HepG2 (cell line): ENCODE data around the gene EXOC3L4. TPM values are rescaled to one million over a fixed set of nuclear protein-coding genes. Genes with fewer than 3 reads are reported as not detected.

Experiments
- ATAC-seq: fragments of 200-7000 bp; cut with Tn5 transposase; 3 replicates; pipeline ENCODE4 v1.9.1; 2020; ENCODE audit warnings: mild to moderate bottlenecking, moderate library complexity
- BruUV-seq: library from RNA; stranded (reverse); fragments of 400-500 nt; replicated peaks from 2 replicates; lab custom pipeline; 2021; lab: Mats Ljungman, UMichigan
- CTCF ChIA-PET: fragments of 300-600 bp; formaldehyde crosslinking; extraction: SDS; loops from one replicate; lab custom pipeline; 2021; ENCODE audit warnings: low total read pairs, inconsistent platforms, low intra/inter-chr PET ratio; lab: Yijun Ruan, JAX
- POLR2A ChIA-PET: fragments of 350-600 bp; sonication (Branson Sonifier 250); formaldehyde crosslinking; loops from one replicate; lab custom pipeline; 2020; ENCODE audit warnings: antibody characterized with exemption, inconsistent platforms; lab: Yijun Ruan, JAX
- DNase-seq: peaks from one replicate; pipeline ENCODE4 v3.0.0-alpha.2; 2015; ENCODE audit warnings: low spot score
- FAIRE-seq: peaks from 3 replicates; lab custom pipeline; 2011; peaks lifted over from hg19 to GRCh38; lab: Jason Lieb, UNC
- H2AFZ ChIP-seq: one replicate; pipeline ENCODE4 v1.6.1; 2011; ENCODE audit warnings: low read length, inconsistent platforms
- H3K27ac ChIP-seq: fragments of 300-600 bp; 3 replicates; pipeline ENCODE4 v1.8.0; 2011; ENCODE audit warnings: mixed run types, mild to moderate bottlenecking, mixed read lengths, low read length, inconsistent platforms; ENCODE audit not compliant: insufficient read depth; ENCODE audit errors: extremely low read length
- H3K27me3 ChIP-seq, 2 experiments: fragments of 200-600 bp in 1 of 2; 2 replicates in 1 of 2; 3 replicates in 1 of 2; pipeline versions ENCODE4 v1.6.0 to v1.8.0; 2011; ENCODE audit warnings: low read length in 2 of 2, mild to moderate bottlenecking in 2 of 2, moderate library complexity in 2 of 2, inconsistent platforms in 1 of 2; ENCODE audit not compliant: insufficient read depth in 2 of 2, control insufficient read depth in 1 of 2
- H3K36me3 ChIP-seq, 2 experiments: fragments of 200-600 bp in 1 of 2; replicated peaks in 1 of 2; 2 replicates in 1 of 2; 3 replicates in 1 of 2; pipeline versions ENCODE4 v1.5.1 to v1.8.0; 2011; ENCODE audit warnings: low read length in 2 of 2, inconsistent platforms in 1 of 2; ENCODE audit not compliant: insufficient read depth in 2 of 2, control insufficient read depth in 1 of 2
- H3K4me1 ChIP-seq: 2 replicates; pipeline ENCODE4 v1.5.1; 2012; ENCODE audit warnings: low read length, inconsistent platforms; ENCODE audit not compliant: insufficient read depth
- H3K4me2 ChIP-seq: 2 replicates; pipeline ENCODE4 v1.6.0; 2011; ENCODE audit warnings: low read depth, low read length, inconsistent platforms
- H3K4me3 ChIP-seq, 3 experiments: fragments of 200-600 bp in 1 of 3; sonication (generic), shearing (Covaris generic) in 1 of 3; replicated peaks in 1 of 3; 2 replicates each; pipeline ENCODE4 v1.5.1; 2011 to 2016; ENCODE audit warnings: low read length in 3 of 3, inconsistent platforms in 2 of 3, low read depth in 2 of 3, mild to moderate bottlenecking in 2 of 3, control low read depth in 1 of 3, mixed read lengths in 1 of 3; ENCODE audit not compliant: insufficient read depth in 1 of 3
- H3K79me2 ChIP-seq: one replicate; pipeline ENCODE4 v1.6.1; 2011; ENCODE audit warnings: low read length, inconsistent platforms; ENCODE audit not compliant: insufficient read depth
- H3K9ac ChIP-seq: 2 replicates; pipeline ENCODE4 v1.6.0; 2011; ENCODE audit warnings: mild to moderate bottlenecking, low read depth, low read length, inconsistent platforms; ENCODE audit not compliant: insufficient read depth
- H3K9me3 ChIP-seq: 2 replicates; pipeline ENCODE4 v1.5.1; 2012; ENCODE audit warnings: mild to moderate bottlenecking, low read length
- H4K20me1 ChIP-seq: 2 replicates; pipeline ENCODE4 v1.6.0; 2011; ENCODE audit warnings: inconsistent platforms, mild to moderate bottlenecking, low read length, moderate library complexity; ENCODE audit not compliant: insufficient read depth
- BRD4 ChIP-seq: sonication (generic); formaldehyde crosslinking; IDR thresholded peaks from 2 replicates; pipeline ENCODE4 v1.4.0; 2020; ENCODE audit warnings: missing genetic modification reagents
- DNMT1 ChIP-seq: sonication (generic); formaldehyde crosslinking; IDR thresholded peaks from 2 replicates; pipeline ENCODE4 v1.5.1; 2020; ENCODE audit warnings: mild to moderate bottlenecking, missing genetic modification reagents
- GPN1 ChIP-seq: sonication (generic); formaldehyde crosslinking; IDR thresholded peaks from 2 replicates; pipeline ENCODE4 v1.5.1; 2020; ENCODE audit warnings: missing genetic modification reagents, borderline replicate concordance
- HMG20B ChIP-seq: conservative IDR thresholded peaks from 2 replicates; pipeline ENCODE4 v1.6.1; 2016; ENCODE audit warnings: missing genetic modification reagents, missing compliant biosample characterization
- KDM6A ChIP-seq: IDR thresholded peaks from 2 replicates; pipeline ENCODE4 v1.6.1; 2016; ENCODE audit warnings: low read depth
- MYNN ChIP-seq: sonication (generic); formaldehyde crosslinking; IDR thresholded peaks from 2 replicates; pipeline ENCODE4 v1.4.0; 2020; ENCODE audit warnings: mild to moderate bottlenecking, low read depth, missing genetic modification reagents
- NR1H2 ChIP-seq: sonication (generic); formaldehyde crosslinking; IDR thresholded peaks from 2 replicates; pipeline ENCODE4 v1.8.1; 2022; ENCODE audit warnings: low read depth, missing genetic modification reagents, borderline replicate concordance
- RCOR2 ChIP-seq: IDR thresholded peaks from 2 replicates; pipeline ENCODE4 v1.6.1; 2016; ENCODE audit warnings: missing biosample characterization, missing genetic modification reagents
- RELA ChIP-seq: sonication (generic); formaldehyde crosslinking; IDR thresholded peaks from 2 replicates; pipeline ENCODE4 v1.4.0; 2020; ENCODE audit warnings: missing genetic modification reagents
- RNF2 ChIP-seq: fragments of 450-650 bp; conservative IDR thresholded peaks from 2 replicates; pipeline ENCODE4 v1.6.1; 2016; ENCODE audit warnings: low read depth
- TAF1 ChIP-seq: sonication (generic); formaldehyde crosslinking; IDR thresholded peaks from 2 replicates; pipeline ENCODE4 v1.4.0; 2020; ENCODE audit warnings: missing genetic modification reagents
- YEATS2 ChIP-seq: sonication (generic); formaldehyde crosslinking; IDR thresholded peaks from 2 replicates; pipeline ENCODE4 v1.4.0; 2020; ENCODE audit warnings: missing genetic modification reagents, borderline replicate concordance
- ZFY ChIP-seq: sonication (generic); formaldehyde crosslinking; IDR thresholded peaks from 2 replicates; pipeline ENCODE4 v1.4.0; 2020; ENCODE audit warnings: missing genetic modification reagents
- ZNF432 ChIP-seq: sonication (generic); formaldehyde crosslinking; IDR thresholded peaks from 2 replicates; pipeline ENCODE4 v1.5.0; 2020; ENCODE audit warnings: missing genetic modification reagents, mild to moderate bottlenecking, borderline replicate concordance
- ZNF510 ChIP-seq: sonication (generic); formaldehyde crosslinking; IDR thresholded peaks from 2 replicates; pipeline ENCODE4 v1.4.0; 2020; ENCODE audit warnings: low read depth, mild to moderate bottlenecking, missing genetic modification reagents
- ZNF562 ChIP-seq: sonication (generic); formaldehyde crosslinking; IDR thresholded peaks from 2 replicates; pipeline ENCODE4 v1.8.0; 2022; ENCODE audit warnings: missing genetic modification reagents, borderline replicate concordance
- ZNF674 ChIP-seq: sonication (generic); formaldehyde crosslinking; IDR thresholded peaks from 2 replicates; pipeline ENCODE4 v1.5.0; 2020; ENCODE audit warnings: low read depth, mild to moderate bottlenecking, missing genetic modification reagents
- ZNF766 ChIP-seq: sonication (generic); formaldehyde crosslinking; IDR thresholded peaks from 2 replicates; pipeline ENCODE4 v1.5.0; 2020; ENCODE audit warnings: missing genetic modification reagents, borderline replicate concordance
- WGBS: methylation state at CpG from one replicate; pipeline ENCODE4 v1.1.6; 2017; ENCODE audit warnings: low lambda C conversion rate; 5-methylcytosine and 5-hydroxymethylcytosine counted together
- in situ Hi-C: cut with HindIII; loops from 2 replicates; pipeline ENCODE4 v1.10.0; 2017; ENCODE audit warnings: low pct_unique_long_range_greater_than_20kb; ENCODE audit not compliant: extremely low pct_ligation_motif_present
- intact Hi-C: fragments of 100-400 bp; cut with micrococcal nuclease; formaldehyde crosslinking; loops from one replicate; pipeline ENCODE4 v1.10.0; 2022; ENCODE audit not compliant: unreplicated experiment
- polyA plus RNA-seq, 8 experiments: library from polyadenylated mRNA; depleted of rRNA in 3 of 8; stranded (reverse) in 7 of 8; unstranded in 1 of 8; fragments of >200 nt; fragmentation: Illumina TruSeq in 4 of 8; extraction: Trizol in 4 of 8; gene quantifications; 2 replicates each; pipeline versions ENCODE4 v1.2.1 to v1.2.3, GENCODE V29; 2011 to 2016; ENCODE audit warnings: low read depth in 4 of 8, missing spikeins in 1 of 8, mixed read lengths in 1 of 8; ENCODE audit not compliant: insufficient read depth in 1 of 8
- total RNA-seq, 5 experiments: library from RNA; depleted of rRNA; stranded (reverse); fragments of >200 nt; fragmentation: Illumina TruSeq; extraction: Trizol; gene quantifications; 2 replicates each; pipeline ENCODE4 v1.2.3, GENCODE V29; 2016; ENCODE audit warnings: low read depth in 1 of 5
- TF ChIP-seq, protein P1 (sequence below): sonication (generic); formaldehyde crosslinking; IDR thresholded peaks from 2 replicates; pipeline ENCODE4 v1.8.1; 2023; ENCODE audit warnings: mild to moderate bottlenecking, missing genetic modification reagents
- TF ChIP-seq, protein P2 (sequence below): sonication (generic); formaldehyde crosslinking; IDR thresholded peaks from 2 replicates; pipeline ENCODE4 v1.4.0; 2020; ENCODE audit warnings: missing genetic modification reagents

Gene EXOC3L4
- total and polyA plus RNA-seq, 2 of the 13 experiments (the other 11 are each of a cell fraction or from before 2014, with no cell fraction given): 11.8 to 27.0 TPM

DNA sequence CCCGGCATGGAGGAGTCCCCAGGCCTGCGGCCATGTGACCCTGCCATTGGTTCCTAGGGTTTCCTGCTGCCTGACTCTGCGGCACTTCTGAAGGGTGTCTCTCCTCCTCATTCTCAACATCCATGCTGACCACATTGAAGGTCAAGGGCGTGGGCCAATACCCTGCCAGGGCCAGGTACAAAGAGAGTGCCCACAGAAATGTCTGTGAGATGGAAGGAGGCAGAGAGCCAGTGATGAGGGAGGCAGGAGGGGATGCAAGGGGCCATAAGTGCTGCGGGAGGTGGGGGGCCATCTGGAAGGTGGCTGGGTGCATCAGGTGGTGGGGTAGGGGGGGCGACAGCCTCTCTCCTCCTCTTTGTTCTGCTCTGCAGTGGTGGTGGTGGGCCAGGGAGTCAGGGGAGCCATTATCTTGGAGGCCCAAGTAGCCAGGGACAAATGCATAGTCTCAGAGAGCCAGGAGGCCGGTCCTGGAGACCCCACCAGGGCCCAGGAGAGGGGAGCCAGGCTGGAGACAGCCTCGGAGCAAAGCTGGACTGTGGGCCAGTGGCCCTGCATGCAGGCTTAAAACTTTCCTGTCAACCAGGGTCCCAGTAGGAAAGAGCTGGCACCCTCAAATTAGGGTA is 24.2 kb upstream of the EXOC3L4 start:
- DNase-seq (no peak), FAIRE-seq (no peak), ATAC-seq (no peak)
- TF ChIP-seq ZNF674: no peak
- no peak for TF ChIP-seq BRD4 (CRISPR knock-in tag)
- no peak for TF ChIP-seq ZNF562 (CRISPR knock-in tag)
- TF ChIP-seq DNMT1: no peak
- TF ChIP-seq, protein P1, sequence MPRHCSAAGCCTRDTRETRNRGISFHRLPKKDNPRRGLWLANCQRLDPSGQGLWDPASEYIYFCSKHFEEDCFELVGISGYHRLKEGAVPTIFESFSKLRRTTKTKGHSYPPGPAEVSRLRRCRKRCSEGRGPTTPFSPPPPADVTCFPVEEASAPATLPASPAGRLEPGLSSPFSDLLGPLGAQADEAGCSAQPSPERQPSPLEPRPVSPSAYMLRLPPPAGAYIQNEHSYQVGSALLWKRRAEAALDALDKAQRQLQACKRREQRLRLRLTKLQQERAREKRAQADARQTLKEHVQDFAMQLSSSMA (CRISPR knock-in tag): no peak
- TF ChIP-seq GPN1 (CRISPR knock-in tag): no peak
- no peak for TF ChIP-seq KDM6A
- TF ChIP-seq RNF2: no peak
- TF ChIP-seq ZNF432: no peak
- TF ChIP-seq ZNF510: no peak
- no peak for TF ChIP-seq ZFY (CRISPR knock-in tag)
- TF ChIP-seq HMG20B: no peak
- no peak for TF ChIP-seq NR1H2 (CRISPR knock-in tag)
- TF ChIP-seq TAF1 (CRISPR knock-in tag): no peak
- no peak for TF ChIP-seq RCOR2 (CRISPR knock-in tag)
- TF ChIP-seq RELA: no peak
- TF ChIP-seq, protein P2, sequence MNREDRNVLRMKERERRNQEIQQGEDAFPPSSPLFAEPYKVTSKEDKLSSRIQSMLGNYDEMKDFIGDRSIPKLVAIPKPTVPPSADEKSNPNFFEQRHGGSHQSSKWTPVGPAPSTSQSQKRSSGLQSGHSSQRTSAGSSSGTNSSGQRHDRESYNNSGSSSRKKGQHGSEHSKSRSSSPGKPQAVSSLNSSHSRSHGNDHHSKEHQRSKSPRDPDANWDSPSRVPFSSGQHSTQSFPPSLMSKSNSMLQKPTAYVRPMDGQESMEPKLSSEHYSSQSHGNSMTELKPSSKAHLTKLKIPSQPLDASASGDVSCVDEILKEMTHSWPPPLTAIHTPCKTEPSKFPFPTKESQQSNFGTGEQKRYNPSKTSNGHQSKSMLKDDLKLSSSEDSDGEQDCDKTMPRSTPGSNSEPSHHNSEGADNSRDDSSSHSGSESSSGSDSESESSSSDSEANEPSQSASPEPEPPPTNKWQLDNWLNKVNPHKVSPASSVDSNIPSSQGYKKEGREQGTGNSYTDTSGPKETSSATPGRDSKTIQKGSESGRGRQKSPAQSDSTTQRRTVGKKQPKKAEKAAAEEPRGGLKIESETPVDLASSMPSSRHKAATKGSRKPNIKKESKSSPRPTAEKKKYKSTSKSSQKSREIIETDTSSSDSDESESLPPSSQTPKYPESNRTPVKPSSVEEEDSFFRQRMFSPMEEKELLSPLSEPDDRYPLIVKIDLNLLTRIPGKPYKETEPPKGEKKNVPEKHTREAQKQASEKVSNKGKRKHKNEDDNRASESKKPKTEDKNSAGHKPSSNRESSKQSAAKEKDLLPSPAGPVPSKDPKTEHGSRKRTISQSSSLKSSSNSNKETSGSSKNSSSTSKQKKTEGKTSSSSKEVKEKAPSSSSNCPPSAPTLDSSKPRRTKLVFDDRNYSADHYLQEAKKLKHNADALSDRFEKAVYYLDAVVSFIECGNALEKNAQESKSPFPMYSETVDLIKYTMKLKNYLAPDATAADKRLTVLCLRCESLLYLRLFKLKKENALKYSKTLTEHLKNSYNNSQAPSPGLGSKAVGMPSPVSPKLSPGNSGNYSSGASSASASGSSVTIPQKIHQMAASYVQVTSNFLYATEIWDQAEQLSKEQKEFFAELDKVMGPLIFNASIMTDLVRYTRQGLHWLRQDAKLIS (CRISPR knock-in tag): no peak
- TF ChIP-seq ZNF766: no peak
- TF ChIP-seq MYNN (CRISPR knock-in tag): no peak
- TF ChIP-seq YEATS2 (CRISPR knock-in tag): no peak
- intact Hi-C loops: no loop called here
- peaks cover 5 to 42% of the 10 kb centered on the region in 2 experiments; a peak in 4 of 5 replicates for H3K27me3 ChIP-seq
- no peaks in the 10 kb centered on the region for H4K20me1 ChIP-seq
- WGBS: 34% methylated on average over 5 of the region's 8 CpGs
- no peak overlapping the region for H3K9ac ChIP-seq
- CTCF ChIA-PET: no interaction called here
- BruUV-seq: no TSS peak
- H3K4me2 ChIP-seq: no peak overlapping the region
- no peak overlapping the region for H3K27ac ChIP-seq
- peaks cover 87% of the 10 kb centered on the region for H3K4me1 ChIP-seq
- no peaks in the 10 kb centered on the region for H3K36me3 ChIP-seq
- no peak overlapping the region for H2AFZ ChIP-seq
- in situ Hi-C loops: no loop called here
- H3K79me2 ChIP-seq: no peaks in the 10 kb centered on the region
- H3K9me3 ChIP-seq: no peaks in the 10 kb centered on the region
- H3K4me3 ChIP-seq: peak overlapping the region in 1 of 3 experiments; percentile 0; a peak in 1 of 6 replicates
- POLR2A ChIA-PET: interaction anchor here (0.6 kb wide), 1 partner anchor 32 kb away, joined by 4 read pairs; no protein-coding TSS in a partner anchor
